Body of pancreas (tissue), 4 donors: Measurements from ENCODE around the gene TNFAIP8L2.

ENCODE experiments used
- POLR2A ChIP-seq, 3 donors: fragments of 450-650 bp; IDR thresholded peaks; one replicate each; pipeline ENCODE4 v1.6.1; 2016; ENCODE audit warnings: antibody characterized with exemption in 3 of 3, mild to moderate bottlenecking in 2 of 3
- TF ChIP-seq, protein P1 (sequence below), 7 experiments: fragments of 450-650 bp in 4 of 7; fragments of 200-600 bp in 3 of 7; sonication (generic) in 3 of 7; IDR thresholded peaks; one replicate each; pipeline ENCODE4 v1.5.1; 2016 to 2019; ENCODE audit warnings: antibody characterized with exemption in 7 of 7

DNA sequence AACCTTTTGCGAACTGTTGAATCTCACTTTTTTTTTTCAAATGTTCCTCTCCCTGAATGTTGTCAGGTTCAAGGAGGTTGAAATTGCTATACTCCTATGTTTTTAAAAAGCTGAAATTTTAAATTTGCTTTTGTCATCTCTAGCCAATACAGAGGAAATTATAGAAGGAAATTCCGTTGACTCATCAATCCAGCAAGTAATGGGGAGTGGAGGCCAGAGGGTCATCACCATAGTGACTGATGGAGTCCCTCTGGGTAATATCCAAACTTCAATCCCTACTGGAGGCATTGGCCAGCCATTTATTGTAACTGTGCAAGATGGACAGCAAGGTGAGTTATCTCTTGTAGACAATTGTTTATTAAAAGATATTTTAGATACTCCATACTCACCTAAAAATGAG lies 49.6 kb upstream of the TNFAIP8L2 start:
- TF ChIP-seq POLR2A (IDR thresholded peaks at IDR 0.05) = no peak
- TF ChIP-seq, protein P1, sequence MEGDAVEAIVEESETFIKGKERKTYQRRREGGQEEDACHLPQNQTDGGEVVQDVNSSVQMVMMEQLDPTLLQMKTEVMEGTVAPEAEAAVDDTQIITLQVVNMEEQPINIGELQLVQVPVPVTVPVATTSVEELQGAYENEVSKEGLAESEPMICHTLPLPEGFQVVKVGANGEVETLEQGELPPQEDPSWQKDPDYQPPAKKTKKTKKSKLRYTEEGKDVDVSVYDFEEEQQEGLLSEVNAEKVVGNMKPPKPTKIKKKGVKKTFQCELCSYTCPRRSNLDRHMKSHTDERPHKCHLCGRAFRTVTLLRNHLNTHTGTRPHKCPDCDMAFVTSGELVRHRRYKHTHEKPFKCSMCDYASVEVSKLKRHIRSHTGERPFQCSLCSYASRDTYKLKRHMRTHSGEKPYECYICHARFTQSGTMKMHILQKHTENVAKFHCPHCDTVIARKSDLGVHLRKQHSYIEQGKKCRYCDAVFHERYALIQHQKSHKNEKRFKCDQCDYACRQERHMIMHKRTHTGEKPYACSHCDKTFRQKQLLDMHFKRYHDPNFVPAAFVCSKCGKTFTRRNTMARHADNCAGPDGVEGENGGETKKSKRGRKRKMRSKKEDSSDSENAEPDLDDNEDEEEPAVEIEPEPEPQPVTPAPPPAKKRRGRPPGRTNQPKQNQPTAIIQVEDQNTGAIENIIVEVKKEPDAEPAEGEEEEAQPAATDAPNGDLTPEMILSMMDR (IDR thresholded peaks at IDR 0.05) = no peak
